ENCODE measurements around the gene HOXB1.
"Not testable (repeated sequence)": the region's sequence is repeated elsewhere in the genome, so short reads cannot be mapped to it uniquely, and the experiment has no call there.

Gene HOXB1

GRCh38 chr17:48515925-48516900 is 14.6 kb downstream of the HOXB1 start:
- no peak for DNase-seq

- DNase-seq, result no peak
These were observed 16.3 kb downstream of the HOXB1 start for GRCh38 chr17:48514477-48514876.

- DNase-seq, result no peak
These were observed 16.9 kb downstream of the HOXB1 start for GRCh38 chr17:48513666-48514455.

- no peak for DNase-seq
These were observed 17.7 kb downstream of the HOXB1 start for GRCh38 chr17:48513097-48513496.

- DNase-seq, result no peak
These were observed 19.8 kb downstream of the HOXB1 start for GRCh38 chr17:48510761-48511604.

- no peak for DNase-seq
These were observed 20.4 kb downstream of the HOXB1 start for GRCh38 chr17:48510381-48510760.

- not testable (repeated sequence) for DNase-seq
These were observed 21.1 kb downstream of the HOXB1 start for GRCh38 chr17:48509708-48510107.

- DNase-seq, result no peak
These were observed 24.6 kb downstream of the HOXB1 start for GRCh38 chr17:48506246-48506645.

GRCh38 chr17:48505788-48506187 is 25.0 kb downstream of the HOXB1 start:
- DNase-seq, result no peak

- no peak for DNase-seq
These were observed 25.9 kb downstream of the HOXB1 start for GRCh38 chr17:48504953-48505352.

- no peak for DNase-seq
These were observed 27.1 kb downstream of the HOXB1 start for GRCh38 chr17:48503747-48504146.

- no peak for DNase-seq
These were observed 27.9 kb downstream of the HOXB1 start for GRCh38 chr17:48502901-48503300.

- no peak for DNase-seq
These were observed 28.5 kb downstream of the HOXB1 start for GRCh38 chr17:48502312-48502711.

GRCh38 chr17:48500435-48501426 is 30.1 kb downstream of the HOXB1 start:
- no peak for DNase-seq

GRCh38 chr17:48499735-48500434 is 30.9 kb downstream of the HOXB1 start:
- DNase-seq, result no peak

GRCh38 chr17:48499248-48499647 is 31.6 kb downstream of the HOXB1 start:
- no peak for DNase-seq

- DNase-seq, result no peak
These were observed 32.5 kb downstream of the HOXB1 start for GRCh38 chr17:48498164-48498850.

GRCh38 chr17:48497103-48497502 is 33.7 kb downstream of the HOXB1 start:
- DNase-seq, result no peak

- DNase-seq, result no peak
These were observed 36.5 kb downstream of the HOXB1 start for GRCh38 chr17:48494335-48494734.
